Measurements from ENCODE around the gene MYO7B.
A peak's percentile ranks its signal among the peaks of the same experiment; 100 is the strongest.

The MYO7B gene

GRCh38 chr2:127649684-127650040 is 114.2 kb downstream of the MYO7B start:
- no peak overlapping the region for H3K18ac ChIP-seq (ENCODE audit: low read length)
- H3K4me3 ChIP-seq (ENCODE audit: low read length), result no peak overlapping the region
- H3K36me3 ChIP-seq (ENCODE audit: control insufficient read depth, insufficient read depth, low read length), result no peaks in the 10 kb centered on the region
- H4K8ac ChIP-seq (ENCODE audit: low read depth, low read length), result no peak overlapping the region
- H2BK15ac ChIP-seq (replicated peaks; ENCODE audit: low read depth), result no peak overlapping the region
- H3K9ac ChIP-seq (ENCODE audit: low read length), result peak overlapping the region; percentile 3
- H2AK5ac ChIP-seq (ENCODE audit: low read length), result no peak overlapping the region
- no CpG with 5 or more reads among the region's 7 CpGs for WGBS (ENCODE audit: extremely low coverage, insufficient coverage, low lambda C conversion rate)
- H3K4me1 ChIP-seq (ENCODE audit: control insufficient read depth, low read depth, low read length), result no peaks in the 10 kb centered on the region
- no peak overlapping the region for H3K4me2 ChIP-seq (ENCODE audit: low read length)
- H3K79me1 ChIP-seq (ENCODE audit: low read length), result no peaks in the 10 kb centered on the region
- no peak overlapping the region for H3K23ac ChIP-seq (ENCODE audit: low read length)
- no peak overlapping the region for H4K5ac ChIP-seq (ENCODE audit: low read length)
- peak overlapping the region; percentile 12 for H3K56ac ChIP-seq (ENCODE audit: low read length)
- no peak overlapping the region for H2BK5ac ChIP-seq (ENCODE audit: low read length)
- no peak overlapping the region for H3K27ac ChIP-seq (ENCODE audit: low read depth, low read length)
- no peak overlapping the region for H2BK120ac ChIP-seq (ENCODE audit: low read depth, low read length)
- H3K79me2 ChIP-seq (ENCODE audit: control insufficient read depth, insufficient read depth, low read length), result no peaks in the 10 kb centered on the region
- no peaks in the 10 kb centered on the region for H3K27me3 ChIP-seq (ENCODE audit: insufficient read depth, low read length, poor library complexity)
- DNase-seq, result peak; percentile 91
- H3K4ac ChIP-seq (ENCODE audit: low read depth, low read length), result no peak overlapping the region

- Histone ChIP-seq H2AK5ac (ENCODE audit: low read length) (no peak overlapping the region), H3K27me3 (ENCODE audit: insufficient read depth, low read length, poor library complexity) (no peaks in the 10 kb centered on the region), H3K4me1 (ENCODE audit: control insufficient read depth, low read depth, low read length) (no peaks in the 10 kb centered on the region), H3K18ac (ENCODE audit: low read length) (no peak overlapping the region), H2BK15ac (replicated peaks; ENCODE audit: low read depth) (no peak overlapping the region), H3K79me1 (ENCODE audit: low read length) (no peaks in the 10 kb centered on the region), H3K36me3 (ENCODE audit: control insufficient read depth, insufficient read depth, low read length) (no peaks in the 10 kb centered on the region), H2BK120ac (ENCODE audit: low read depth, low read length) (no peak overlapping the region), H3K9ac (ENCODE audit: low read length) (no peak overlapping the region), H2BK5ac (ENCODE audit: low read length) (no peak overlapping the region), H3K4me3 (ENCODE audit: low read length) (no peak overlapping the region), H3K4ac (ENCODE audit: low read depth, low read length) (no peak overlapping the region), H3K23ac (ENCODE audit: low read length) (no peak overlapping the region), H3K56ac (ENCODE audit: low read length) (no peak overlapping the region), H3K79me2 (ENCODE audit: control insufficient read depth, insufficient read depth, low read length) (no peaks in the 10 kb centered on the region), H4K5ac (ENCODE audit: low read length) (no peak overlapping the region), H4K8ac (ENCODE audit: low read depth, low read length) (no peak overlapping the region), H3K4me2 (ENCODE audit: low read length) (no peak overlapping the region), H3K27ac (ENCODE audit: low read depth, low read length) (no peak overlapping the region)
- DNase-seq, result no peak
- WGBS (ENCODE audit: extremely low coverage, insufficient coverage, low lambda C conversion rate), result no CpG with 5 or more reads among the region's 17 CpGs
Observed at GRCh38 chr2:127650041-127650784, 114.7 kb downstream of the MYO7B start.

- Histone ChIP-seq H3K4ac (ENCODE audit: low read depth, low read length) (no peak overlapping the region), H3K18ac (ENCODE audit: low read length) (no peak overlapping the region), H3K23ac (ENCODE audit: low read length) (no peak overlapping the region), H2BK5ac (ENCODE audit: low read length) (no peak overlapping the region), H2BK120ac (ENCODE audit: low read depth, low read length) (no peak overlapping the region), H3K27me3 (ENCODE audit: insufficient read depth, low read length, poor library complexity) (no peaks in the 10 kb centered on the region), H4K5ac (ENCODE audit: low read length) (no peak overlapping the region), H3K4me1 (ENCODE audit: control insufficient read depth, low read depth, low read length) (no peaks in the 10 kb centered on the region), H2AK5ac (ENCODE audit: low read length) (no peak overlapping the region), H3K4me2 (ENCODE audit: low read length) (no peak overlapping the region), H3K56ac (ENCODE audit: low read length) (no peak overlapping the region), H4K8ac (ENCODE audit: low read depth, low read length) (no peak overlapping the region), H3K36me3 (ENCODE audit: control insufficient read depth, insufficient read depth, low read length) (no peaks in the 10 kb centered on the region), H3K79me2 (ENCODE audit: control insufficient read depth, insufficient read depth, low read length) (no peaks in the 10 kb centered on the region), H3K79me1 (ENCODE audit: low read length) (no peaks in the 10 kb centered on the region), H3K27ac (ENCODE audit: low read depth, low read length) (no peak overlapping the region), H2BK15ac (replicated peaks; ENCODE audit: low read depth) (no peak overlapping the region), H3K9ac (ENCODE audit: low read length) (no peak overlapping the region), H3K4me3 (ENCODE audit: low read length) (no peak overlapping the region)
- WGBS (ENCODE audit: extremely low coverage, insufficient coverage, low lambda C conversion rate), result no CpG with 5 or more reads among the region's 28 CpGs
- DNase-seq, result no peak
Observed at GRCh38 chr2:127650785-127651380, 115.4 kb downstream of the MYO7B start.

- Histone ChIP-seq H4K5ac (ENCODE audit: low read length) (no peak overlapping the region), H2BK5ac (ENCODE audit: low read length) (no peak overlapping the region), H3K4me3 (ENCODE audit: low read length) (no peak overlapping the region), H2BK120ac (ENCODE audit: low read depth, low read length) (no peak overlapping the region), H3K27me3 (ENCODE audit: insufficient read depth, low read length, poor library complexity) (no peaks in the 10 kb centered on the region), H4K8ac (ENCODE audit: low read depth, low read length) (no peak overlapping the region), H2BK15ac (replicated peaks; ENCODE audit: low read depth) (no peak overlapping the region), H3K79me1 (ENCODE audit: low read length) (no peaks in the 10 kb centered on the region), H3K4me1 (ENCODE audit: control insufficient read depth, low read depth, low read length) (no peaks in the 10 kb centered on the region), H3K9ac (ENCODE audit: low read length) (no peak overlapping the region), H3K18ac (ENCODE audit: low read length) (no peak overlapping the region), H3K56ac (ENCODE audit: low read length) (no peak overlapping the region), H2AK5ac (ENCODE audit: low read length) (no peak overlapping the region), H3K79me2 (ENCODE audit: control insufficient read depth, insufficient read depth, low read length) (no peaks in the 10 kb centered on the region), H3K27ac (ENCODE audit: low read depth, low read length) (no peak overlapping the region), H3K23ac (ENCODE audit: low read length) (no peak overlapping the region), H3K36me3 (ENCODE audit: control insufficient read depth, insufficient read depth, low read length) (no peaks in the 10 kb centered on the region), H3K4ac (ENCODE audit: low read depth, low read length) (no peak overlapping the region), H3K4me2 (ENCODE audit: low read length) (no peak overlapping the region)
- whole genome bisulfite sequencing (ENCODE audit: extremely low coverage, insufficient coverage, low lambda C conversion rate), result no CpG with 5 or more reads among the region's 29 CpGs
- DNase-seq, result no peak
Observed at GRCh38 chr2:127651381-127651809, 115.9 kb downstream of the MYO7B start.

GRCh38 chr2:127651971-127652550 is 116.6 kb downstream of the MYO7B start:
- Histone ChIP-seq H2AK5ac (ENCODE audit: low read length) (no peak overlapping the region), H3K9ac (ENCODE audit: low read length) (no peak overlapping the region), H3K4me1 (ENCODE audit: control insufficient read depth, low read depth, low read length) (no peaks in the 10 kb centered on the region), H3K4me3 (ENCODE audit: low read length) (no peak overlapping the region), H2BK15ac (replicated peaks; ENCODE audit: low read depth) (no peak overlapping the region), H4K5ac (ENCODE audit: low read length) (no peak overlapping the region), H2BK5ac (ENCODE audit: low read length) (no peak overlapping the region), H3K4me2 (ENCODE audit: low read length) (no peak overlapping the region), H3K18ac (ENCODE audit: low read length) (no peak overlapping the region), H3K79me1 (ENCODE audit: low read length) (no peaks in the 10 kb centered on the region), H3K27me3 (ENCODE audit: insufficient read depth, low read length, poor library complexity) (no peaks in the 10 kb centered on the region), H4K8ac (ENCODE audit: low read depth, low read length) (no peak overlapping the region), H2BK120ac (ENCODE audit: low read depth, low read length) (no peak overlapping the region), H3K36me3 (ENCODE audit: control insufficient read depth, insufficient read depth, low read length) (no peaks in the 10 kb centered on the region), H3K27ac (ENCODE audit: low read depth, low read length) (no peak overlapping the region), H3K4ac (ENCODE audit: low read depth, low read length) (no peak overlapping the region), H3K79me2 (ENCODE audit: control insufficient read depth, insufficient read depth, low read length) (no peaks in the 10 kb centered on the region), H3K23ac (ENCODE audit: low read length) (no peak overlapping the region), H3K56ac (ENCODE audit: low read length) (no peak overlapping the region)
- WGBS (ENCODE audit: extremely low coverage, insufficient coverage, low lambda C conversion rate), result no CpG with 5 or more reads among the region's 14 CpGs
- no peak for DNase-seq
